ENCODE results near the gene RC3H1. TPM values are rescaled to one million over a fixed set of nuclear protein-coding genes. Genes with fewer than 3 reads are reported as not detected.

RC3H1 gene
- polyA plus RNA-seq, 2 of the 4 experiments (the other 2 are of a cell fraction), result 4.0 to 12.7 TPM

- no peak overlapping the region for H3K27ac ChIP-seq
- no peaks in the 10 kb centered on the region for H3K4me1 ChIP-seq
- H3K9me3 ChIP-seq, result no peaks in the 10 kb centered on the region
- no peak for ATAC-seq
- whole genome bisulfite sequencing (ENCODE audit: missing lambda C conversion rate), result 53% methylated on average over 3 of the region's 3 CpGs
- DNase-seq (ENCODE audit: low read depth in 1 of 2, low spot score in 1 of 2), result no peak
- H3K4me2 ChIP-seq, result no peak overlapping the region
- H3K4me3 ChIP-seq, result no peak overlapping the region
- ChIA-PET CTCF (no interaction called here), POLR2A (no interaction called here)
- TF ChIP-seq USF2 (IDR thresholded peaks at IDR 0.05), result no peak
- TF ChIP-seq ELK1 (IDR thresholded peaks at IDR 0.05; ENCODE audit: low read depth, low read length), result no peak
- no peak for TF ChIP-seq KDM1A (IDR thresholded peaks at IDR 0.05; ENCODE audit: low read depth)
- no peak for TF ChIP-seq PBX3 (IDR thresholded peaks at IDR 0.05)
- TF ChIP-seq SREBF2 (IDR thresholded peaks at IDR 0.05), result no peak
- no peak for TF ChIP-seq TFCP2L1 (CRISPR knock-in tag; IDR thresholded peaks at IDR 0.05)
- no peak for TF ChIP-seq POLR2AphosphoS2 (conservative IDR thresholded peaks at IDR 0.05; ENCODE audit: low read length)
- no peak for TF ChIP-seq MAX (IDR thresholded peaks at IDR 0.05)
- no peak for TF ChIP-seq SMC3 (IDR thresholded peaks at IDR 0.05)
- no peak for TF ChIP-seq HES2 (IDR thresholded peaks at IDR 0.05)
- no peak for TF ChIP-seq GATA3 (IDR thresholded peaks at IDR 0.05; ENCODE audit: borderline replicate concordance)
- no peak for FAIRE-seq
Observed at GRCh38 chr1:173900992-173901391, 121.2 kb downstream of the RC3H1 start.

GRCh38 chr1:173900427-173900826 is 121.7 kb downstream of the RC3H1 start:
- CTCF ChIA-PET, result no interaction called here
- 77% methylated on average over 2 of the region's 2 CpGs for WGBS (ENCODE audit: missing lambda C conversion rate)
- FAIRE-seq, result no peak
- H3K4me1 ChIP-seq, result no peaks in the 10 kb centered on the region
- no peak for TF ChIP-seq CHD4 (IDR thresholded peaks at IDR 0.05; ENCODE audit: borderline replicate concordance)
- TF ChIP-seq SREBF2 (IDR thresholded peaks at IDR 0.05), result no peak
- no peak for TF ChIP-seq ELK1 (IDR thresholded peaks at IDR 0.05; ENCODE audit: low read depth, low read length)
- TF ChIP-seq FOXS1 (CRISPR knock-in tag; IDR thresholded peaks at IDR 0.05), result no peak
- TF ChIP-seq CBX2 (IDR thresholded peaks at IDR 0.05; ENCODE audit: borderline replicate concordance, low read depth), result no peak
- no peak for TF ChIP-seq RFX5 (IDR thresholded peaks at IDR 0.05)
- no peak for TF ChIP-seq ZFP36 (IDR thresholded peaks at IDR 0.05; ENCODE audit: borderline replicate concordance, partially characterized antibody)
- TF ChIP-seq POLR2AphosphoS2 (conservative IDR thresholded peaks at IDR 0.05; ENCODE audit: low read length), result no peak
- no peak for TF ChIP-seq HES2 (IDR thresholded peaks at IDR 0.05)
- TF ChIP-seq ATOH8 (CRISPR knock-in tag; IDR thresholded peaks at IDR 0.05; ENCODE audit: low read depth), result no peak
- TF ChIP-seq HOXA7 (CRISPR knock-in tag; IDR thresholded peaks at IDR 0.05), result no peak
- TF ChIP-seq SMC3 (IDR thresholded peaks at IDR 0.05), result no peak
- no peak for TF ChIP-seq RAD21 (conservative IDR thresholded peaks at IDR 0.05 in 1 of 2, IDR thresholded peaks at IDR 0.05 in 1 of 2)
- no peak for TF ChIP-seq RNF2 (IDR thresholded peaks at IDR 0.05; ENCODE audit: borderline replicate concordance, low read depth)
- no peak for TF ChIP-seq NR3C1 (IDR thresholded peaks at IDR 0.05)
- TF ChIP-seq NFE2L2 (conservative IDR thresholded peaks at IDR 0.05; ENCODE audit: low read length), result no peak
- no peak for TF ChIP-seq MAZ (IDR thresholded peaks at IDR 0.05; ENCODE audit: borderline replicate concordance, low read depth, low read length)
- no peak for TF ChIP-seq CTCF (IDR thresholded peaks at IDR 0.05)
- TF ChIP-seq TFCP2L1 (CRISPR knock-in tag; IDR thresholded peaks at IDR 0.05), result no peak
- no peak for TF ChIP-seq MYC (IDR thresholded peaks at IDR 0.05; ENCODE audit: borderline replicate concordance, low read length)
- POLR2A ChIA-PET, result no interaction called here
- no peak overlapping the region for H3K4me2 ChIP-seq
- no peak for ATAC-seq
- DNase-seq (ENCODE audit: low read depth in 1 of 2, low spot score in 1 of 2), result no peak
- no peak overlapping the region for H3K27ac ChIP-seq
- no peaks in the 10 kb centered on the region for H3K9me3 ChIP-seq
- H3K4me3 ChIP-seq, result no peak overlapping the region
